Measurements from ENCODE around the gene PSMC4.
"Not testable (repeated sequence)": the region's sequence is repeated elsewhere in the genome, so short reads cannot be mapped to it uniquely, and the experiment has no call there.

PSMC4 gene

DNA sequence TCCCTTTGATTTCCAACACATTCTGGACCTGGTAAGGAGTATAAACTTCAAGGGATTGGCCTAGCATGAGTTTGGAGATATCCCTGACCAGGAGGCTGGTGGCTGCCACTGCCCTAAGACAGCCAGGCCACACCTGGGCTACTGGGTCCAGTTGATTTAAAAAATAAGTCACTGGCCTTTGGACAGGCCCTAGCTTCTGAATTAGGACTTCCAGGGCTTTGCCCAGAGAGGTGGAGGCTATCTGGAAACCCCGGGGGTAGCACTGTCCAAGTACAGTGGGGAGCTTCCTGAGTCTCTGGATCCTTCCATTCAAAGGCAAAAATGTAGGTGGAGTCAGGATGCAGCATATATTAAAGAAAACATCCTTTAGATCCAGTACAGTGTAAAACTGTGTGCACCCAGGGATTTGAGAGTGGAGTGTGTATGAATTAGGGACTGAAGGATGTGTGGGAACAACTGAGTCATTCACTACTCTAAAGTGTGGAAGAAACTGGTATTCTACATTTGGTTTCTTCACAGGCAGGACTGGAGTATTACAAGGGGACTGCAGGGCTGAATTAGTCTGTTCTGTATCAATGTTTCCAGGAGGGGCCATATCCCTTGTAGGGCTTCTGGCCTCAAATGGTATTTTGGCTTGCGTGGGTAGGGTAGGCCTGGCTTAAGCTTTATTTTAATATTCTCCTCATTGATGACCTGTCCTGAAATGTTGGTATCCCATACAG lies 21.8 kb upstream of the PSMC4 start:
- peak; percentile 43 to 44 for ATAC-seq

DNA sequence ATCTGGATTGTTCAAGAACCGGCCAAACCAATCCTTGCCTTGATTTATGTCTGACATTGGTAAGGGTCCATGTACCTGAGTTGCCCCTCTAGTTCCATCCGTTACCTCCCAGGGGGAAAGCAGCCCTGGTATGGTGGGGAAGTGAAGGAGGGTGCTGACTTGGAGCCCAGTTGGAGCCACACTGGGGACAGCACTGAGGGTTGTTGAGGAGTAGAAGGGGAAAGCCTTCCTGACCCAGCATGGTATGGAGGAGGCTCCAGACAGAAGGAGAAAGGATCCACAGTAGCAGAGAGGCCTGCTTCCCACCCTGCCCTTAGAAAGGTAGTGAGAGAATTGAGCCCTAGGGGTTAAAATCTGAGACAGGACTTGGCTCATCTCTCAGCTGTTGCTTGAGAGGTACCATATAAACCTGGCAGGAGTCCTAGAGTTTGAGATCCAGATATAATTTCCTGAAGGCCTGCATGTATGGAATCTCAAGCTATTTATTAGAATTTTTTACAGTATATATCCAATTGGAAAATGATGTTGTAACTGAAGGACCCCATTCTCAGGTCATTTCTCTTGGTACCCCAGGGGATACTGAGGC lies 19.8 kb upstream of the PSMC4 start:
- ATAC-seq = no peak

DNA sequence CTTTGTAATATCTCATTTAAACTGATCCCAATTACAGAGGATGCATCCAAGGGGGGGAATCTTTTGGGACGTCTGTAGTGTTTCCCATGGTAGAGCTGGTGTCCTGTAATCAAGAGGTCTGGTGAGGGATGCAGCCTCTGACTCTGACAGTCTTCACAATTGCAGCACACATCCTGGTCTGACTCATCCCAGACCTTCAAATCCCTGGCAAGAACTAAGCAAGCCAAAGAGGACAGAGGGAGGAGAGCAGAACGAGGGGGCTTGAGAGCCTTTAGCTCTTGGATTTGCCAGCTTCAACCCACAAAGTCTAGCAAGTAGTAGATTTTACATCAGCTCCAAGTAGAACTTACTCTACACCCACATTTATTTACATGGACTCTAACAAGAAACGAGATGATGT lies 19.3 kb upstream of the PSMC4 start:
- peak in 1 of 2 donors; percentile 19 for ATAC-seq

DNA sequence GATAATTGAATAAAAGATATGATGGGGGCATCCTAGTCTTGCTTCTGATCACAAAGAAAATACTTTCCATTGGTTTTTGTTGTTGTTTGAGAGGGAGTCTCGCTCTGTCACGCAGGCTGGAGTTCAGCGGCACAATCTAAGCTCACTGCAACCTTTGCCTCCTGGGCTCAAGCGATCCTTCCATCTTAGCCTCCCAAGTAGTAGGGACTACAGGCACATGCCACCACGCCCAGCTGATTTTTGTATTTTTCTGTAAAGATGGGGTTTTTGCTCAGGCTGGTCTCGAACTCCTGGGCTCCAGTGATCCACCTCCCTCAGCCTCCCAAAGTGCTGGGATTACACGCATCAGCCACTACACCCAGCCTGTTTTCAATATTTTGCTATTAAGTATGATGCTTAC lies 17.1 kb upstream of the PSMC4 start:
- ATAC-seq = no peak

DNA sequence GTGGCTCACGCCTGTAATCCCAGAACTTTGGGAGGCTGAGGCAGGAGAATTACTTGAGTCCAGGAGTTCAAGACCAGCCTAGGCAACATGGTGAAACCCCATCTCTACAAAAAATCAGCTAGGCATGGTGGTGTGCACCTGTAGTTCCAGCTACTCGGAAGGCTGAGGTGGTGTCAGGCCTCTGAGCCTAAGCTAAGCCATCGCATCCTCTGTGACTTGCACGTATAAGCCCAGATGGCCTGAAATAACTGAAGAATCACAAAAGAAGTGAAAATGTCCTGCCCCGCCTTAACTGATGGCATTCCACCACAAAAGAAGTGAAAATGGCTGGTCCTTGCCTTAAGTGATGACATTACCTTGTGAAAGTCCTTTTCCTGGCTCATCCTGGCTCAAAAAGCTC lies 13.1 kb upstream of the PSMC4 start:
- ATAC-seq = not testable (repeated sequence)

DNA sequence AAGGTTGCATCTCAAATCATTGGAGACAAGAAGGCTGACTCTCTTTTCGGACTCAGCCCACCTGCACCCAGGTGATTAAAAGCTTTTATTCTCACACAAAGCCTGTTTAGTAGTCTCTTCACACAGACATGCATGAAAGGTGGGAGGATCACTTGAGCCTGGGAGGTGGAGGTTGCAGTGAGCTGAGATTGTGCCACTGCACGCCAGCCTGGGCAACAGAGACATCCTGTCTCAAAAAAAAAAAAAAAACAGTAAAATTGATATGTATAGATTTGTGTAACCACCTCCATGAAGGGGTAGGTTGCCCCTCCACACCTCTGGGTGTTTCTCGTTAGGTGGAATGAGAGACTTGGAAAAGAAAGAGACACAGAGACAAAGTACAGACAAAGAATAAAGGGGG lies 12.0 kb upstream of the PSMC4 start:
- ATAC-seq = not testable (repeated sequence)

DNA sequence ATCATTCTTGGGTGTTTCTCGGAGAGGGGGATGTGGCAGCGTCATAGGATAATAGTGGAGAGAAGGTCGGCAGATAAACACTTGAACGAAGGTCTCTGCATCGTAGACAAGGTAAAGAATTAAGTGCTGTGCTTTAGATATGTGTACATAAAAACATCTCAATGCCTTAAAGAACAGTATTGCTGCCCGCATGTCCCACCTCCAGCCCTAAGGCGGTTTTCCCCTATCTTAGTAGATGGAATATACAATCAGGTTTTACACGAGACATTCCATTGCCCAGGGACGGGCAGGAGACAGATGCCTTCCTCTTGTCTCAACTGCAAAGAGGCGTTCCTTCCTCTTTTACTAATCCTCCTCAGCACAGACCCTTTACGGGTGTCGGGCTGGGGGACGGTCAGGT lies 11.6 kb upstream of the PSMC4 start:
- not testable (repeated sequence) for ATAC-seq

DNA sequence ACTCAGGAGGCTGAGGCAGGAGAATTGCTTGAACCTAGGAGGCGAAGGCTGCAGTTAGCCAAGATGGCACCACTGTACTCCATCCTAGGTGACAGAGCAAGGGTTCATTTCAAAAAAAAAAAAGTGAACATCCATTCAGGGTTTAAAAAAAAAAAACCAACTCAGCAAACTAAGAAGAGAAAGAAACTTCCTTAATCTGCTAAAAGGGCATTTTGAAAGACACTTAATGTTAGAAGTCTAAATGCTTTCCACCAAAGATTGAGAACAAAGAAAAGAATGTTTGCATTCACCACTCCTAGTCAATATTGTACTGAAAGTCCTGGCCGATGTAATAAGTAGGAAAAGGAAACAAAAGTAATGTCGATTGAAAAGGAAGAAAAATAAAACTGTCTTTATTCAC lies 7.1 kb upstream of the PSMC4 start:
- no peak for ATAC-seq

DNA sequence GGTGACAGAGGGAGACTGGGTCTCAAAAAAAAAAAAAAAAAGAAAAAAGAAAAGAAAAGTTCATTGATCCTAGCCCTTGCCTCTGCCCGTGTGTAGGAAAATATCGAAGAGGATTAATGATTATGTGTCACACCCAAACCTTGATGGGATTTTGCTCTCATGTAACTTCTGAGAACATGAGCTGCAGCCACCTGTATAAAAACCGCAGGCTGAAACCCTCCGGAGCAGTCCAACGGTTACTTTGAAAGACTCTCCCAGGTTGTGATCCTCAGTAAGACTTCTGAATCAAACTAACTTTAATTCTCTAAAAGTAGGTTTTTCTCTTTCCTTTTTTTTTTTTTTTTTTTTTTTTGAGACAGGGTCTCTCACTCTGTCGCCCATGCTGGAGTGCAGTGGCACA lies 4.3 kb upstream of the PSMC4 start:
- no peak for ATAC-seq

DNA sequence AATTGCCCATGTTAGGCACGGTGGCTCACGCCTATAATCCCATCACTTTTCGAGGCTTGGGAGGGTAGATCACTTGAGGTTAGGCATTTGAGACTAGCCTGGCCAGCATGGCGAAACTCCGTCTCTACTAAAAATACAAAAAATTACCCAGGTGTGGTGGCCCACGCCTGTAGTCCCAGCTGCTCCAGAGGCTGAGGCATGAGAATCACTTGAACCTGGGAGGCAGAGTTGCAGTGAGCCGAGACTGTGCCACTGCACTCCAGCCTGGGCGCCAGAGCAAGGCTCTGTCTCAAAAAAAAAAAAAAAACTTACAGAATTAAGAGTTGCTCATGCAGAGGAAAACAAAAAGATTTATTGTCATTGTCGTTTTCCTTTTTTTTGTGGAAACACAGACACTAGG lies 3.4 kb upstream of the PSMC4 start:
- ATAC-seq = no peak

DNA sequence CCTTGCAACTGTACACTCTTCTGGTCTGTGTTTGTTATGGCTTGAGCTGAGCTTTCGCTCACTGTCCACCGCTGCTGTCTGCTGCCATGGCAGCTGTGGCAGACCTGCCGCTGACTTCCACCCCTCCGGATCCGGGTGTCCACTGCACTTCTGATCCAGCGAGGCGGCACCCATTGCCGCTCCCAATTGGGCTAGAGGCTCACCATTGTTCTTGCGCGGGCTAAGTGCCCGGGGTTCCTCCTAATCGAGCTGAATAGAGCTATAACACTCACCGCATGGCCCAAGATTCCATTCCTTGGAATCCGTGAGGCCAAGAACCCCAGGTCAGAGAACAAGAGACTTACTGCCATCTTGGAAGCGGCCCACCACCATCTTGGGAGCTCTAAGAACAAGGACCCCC lies 2.2 kb upstream of the PSMC4 start:
- no peak for ATAC-seq

DNA sequence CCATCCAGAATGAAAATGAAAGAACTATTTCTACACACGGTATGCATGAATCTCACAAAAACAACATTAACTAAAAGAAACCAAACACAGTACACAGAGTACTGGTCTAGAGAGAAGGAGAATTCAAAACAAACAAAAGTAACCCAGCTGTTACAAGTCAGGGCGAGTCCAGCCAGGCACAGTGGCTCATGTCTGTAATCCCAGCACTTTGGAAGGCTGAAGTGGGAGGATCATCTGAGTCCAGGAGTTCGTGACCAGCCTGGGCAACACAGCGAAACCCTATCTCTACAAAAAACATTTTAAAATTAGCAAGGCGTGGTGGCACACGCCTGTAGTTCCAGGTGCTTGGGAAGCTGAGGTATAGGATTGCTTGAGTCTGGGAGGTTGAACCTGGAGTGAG lies 1.7 kb upstream of the PSMC4 start:
- ATAC-seq = peak; percentile 3 to 7

DNA sequence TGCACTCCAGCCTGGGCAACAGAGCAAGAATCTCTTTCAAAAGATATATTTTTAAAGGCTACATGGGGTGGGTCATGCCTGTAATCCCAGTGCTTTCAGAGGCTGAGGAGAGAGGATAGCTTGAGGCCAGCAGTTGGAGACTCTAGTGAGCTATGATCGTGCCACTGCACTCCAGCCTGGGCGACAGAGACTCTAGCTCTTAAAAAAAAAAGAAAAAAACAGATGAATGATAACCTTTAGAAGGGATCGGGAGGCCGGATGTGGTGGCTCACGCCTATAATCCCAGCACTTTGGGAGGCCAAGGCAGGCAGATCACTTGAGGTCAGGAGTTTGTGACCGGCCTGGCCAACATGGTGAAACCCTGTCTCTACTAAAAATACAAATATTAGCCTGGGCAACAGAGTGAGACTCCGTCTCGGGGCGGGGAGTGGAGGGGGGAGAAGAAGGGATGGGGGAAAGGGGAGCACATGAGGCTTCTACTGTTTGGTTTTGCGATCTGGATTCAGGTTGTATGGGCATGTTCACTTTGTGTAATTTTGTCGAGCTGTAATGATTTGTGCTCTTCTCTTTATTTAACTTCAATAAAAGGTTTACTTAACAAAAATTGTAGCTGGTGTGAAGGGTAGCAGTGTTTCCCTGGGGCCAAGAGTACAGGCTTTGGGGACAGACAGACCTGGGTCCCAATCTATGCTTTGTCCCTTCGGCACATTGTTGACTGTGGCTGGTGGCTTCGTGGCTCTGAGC lies 1.1 kb upstream of the PSMC4 start:
- ATAC-seq = no peak

DNA sequence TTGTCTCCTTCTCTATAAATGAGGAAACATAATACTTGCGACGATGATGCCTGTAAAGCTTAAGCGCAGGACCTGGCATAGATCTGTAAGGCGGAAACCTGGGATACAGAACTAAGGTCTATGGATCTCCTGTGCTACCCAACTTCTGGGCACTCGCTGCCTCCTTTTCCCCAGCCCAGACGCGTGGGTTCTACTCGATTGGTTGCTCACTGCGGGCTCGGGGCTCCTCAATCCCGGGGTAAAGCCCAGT lies 615 bp upstream of the PSMC4 start:
- ATAC-seq = peak in 1 of 2 donors; percentile 22

DNA sequence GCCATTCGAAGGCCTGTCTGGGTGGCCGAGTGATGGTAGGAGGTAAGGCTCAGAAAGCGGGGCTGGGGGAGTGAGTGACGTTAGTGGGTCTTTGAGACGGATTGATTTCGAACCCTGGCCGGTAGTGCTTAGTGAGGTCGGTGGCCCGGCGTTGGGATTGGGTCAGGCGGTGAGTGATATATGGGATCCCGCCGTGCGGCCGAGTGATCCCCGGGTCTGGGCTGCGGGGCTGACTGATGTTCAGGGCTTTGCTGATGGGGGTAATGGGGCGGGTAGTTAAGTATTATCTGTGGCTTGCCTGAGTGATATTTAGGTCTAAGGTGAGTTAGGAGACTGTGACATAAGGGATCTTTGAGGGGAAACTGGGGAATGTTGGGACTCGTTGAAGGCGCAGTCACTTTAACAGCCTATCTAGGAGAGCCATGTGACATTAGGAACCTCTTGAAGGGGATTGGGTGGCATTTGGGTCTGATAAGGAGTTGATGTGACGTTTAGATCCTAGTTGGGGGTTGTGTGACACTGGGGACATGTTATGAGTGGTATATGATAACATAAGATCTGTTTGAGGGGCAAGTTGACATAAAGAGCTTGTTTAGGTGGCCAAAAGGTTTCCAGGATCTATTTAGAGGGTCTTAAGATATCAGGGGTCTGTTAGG lies 543 bp downstream of the PSMC4 start:
- ATAC-seq = no peak

DNA sequence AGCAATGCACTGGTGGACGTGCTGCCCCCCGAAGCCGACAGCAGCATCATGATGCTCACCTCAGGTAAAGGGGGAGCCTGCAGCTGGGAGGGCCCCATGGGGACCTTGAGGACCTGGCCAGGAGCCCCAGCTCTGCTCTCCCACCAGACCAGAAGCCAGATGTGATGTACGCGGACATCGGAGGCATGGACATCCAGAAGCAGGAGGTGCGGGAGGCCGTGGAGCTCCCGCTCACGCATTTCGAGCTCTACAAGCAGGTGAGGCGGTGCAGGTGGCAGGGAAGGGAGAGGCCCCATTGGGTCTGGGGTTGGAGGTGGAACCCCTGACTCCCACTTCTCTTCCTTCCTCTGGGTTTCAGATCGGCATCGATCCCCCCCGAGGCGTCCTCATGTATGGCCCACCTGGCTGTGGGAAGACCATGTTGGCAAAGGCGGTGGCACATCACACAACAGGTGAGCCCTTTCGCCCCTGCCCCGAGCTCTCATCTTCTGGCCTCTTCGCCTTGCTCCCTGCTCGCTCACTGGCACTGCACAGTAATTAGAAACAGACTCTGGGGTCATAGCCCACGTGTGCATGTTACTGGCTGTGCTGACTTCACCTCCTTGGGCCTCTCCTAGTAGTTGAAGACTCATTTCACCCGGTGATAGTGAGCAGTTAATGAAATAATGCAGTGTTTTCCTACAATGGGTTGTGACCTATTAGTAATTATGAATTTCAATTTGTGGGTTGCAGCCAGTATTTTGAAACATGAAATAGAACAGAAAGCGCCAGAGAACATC lies 3.6 kb downstream of the PSMC4 start:
- ATAC-seq = no peak

DNA sequence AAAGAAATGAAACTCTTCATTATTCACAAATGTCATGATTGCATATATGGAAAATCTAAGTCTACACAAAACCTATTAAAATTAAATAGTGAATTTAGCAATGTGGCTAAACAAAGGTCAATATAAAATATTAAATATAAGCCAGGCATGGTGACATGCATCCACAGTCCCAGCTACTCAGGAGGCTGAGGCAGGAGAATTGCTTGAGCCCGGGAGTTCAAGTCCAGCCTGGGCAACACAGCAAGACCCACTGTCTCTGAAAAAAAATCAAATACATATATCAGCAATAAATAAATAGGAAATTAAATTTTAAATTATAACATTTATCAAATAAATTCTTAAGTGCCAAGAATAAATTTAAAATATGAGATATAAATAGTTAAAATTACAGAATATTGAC lies 11.9 kb downstream of the PSMC4 start:
- no peak for ATAC-seq

DNA sequence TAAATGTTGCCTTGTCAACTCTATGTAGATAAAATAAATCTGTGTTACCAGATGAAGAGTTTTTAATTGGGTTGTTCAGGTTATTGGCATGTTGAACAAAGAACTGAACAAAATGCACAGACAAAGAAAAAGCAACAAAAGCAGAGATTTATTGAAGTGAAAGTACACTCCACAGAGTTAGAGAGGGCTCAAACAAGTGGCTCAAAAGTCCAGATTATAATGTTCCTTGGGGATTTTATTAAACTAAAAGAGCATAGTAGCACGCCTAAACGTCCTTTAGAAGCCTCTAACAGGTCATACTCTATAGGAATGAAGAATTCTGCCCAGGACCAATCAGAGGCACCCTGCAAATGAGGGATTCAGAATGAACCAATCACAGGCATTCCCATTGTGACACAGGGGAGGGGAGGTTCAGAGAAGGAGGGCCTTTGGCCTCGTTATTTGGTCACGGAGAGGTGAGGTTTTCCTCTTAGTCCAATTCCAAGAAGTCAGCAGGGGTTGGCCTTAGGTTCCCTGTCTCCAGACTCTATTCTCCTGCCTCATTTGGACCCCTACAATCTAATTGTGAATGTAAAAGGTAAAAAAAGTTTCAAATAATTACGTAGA lies 12.8 kb downstream of the PSMC4 start:
- ATAC-seq = no peak

DNA sequence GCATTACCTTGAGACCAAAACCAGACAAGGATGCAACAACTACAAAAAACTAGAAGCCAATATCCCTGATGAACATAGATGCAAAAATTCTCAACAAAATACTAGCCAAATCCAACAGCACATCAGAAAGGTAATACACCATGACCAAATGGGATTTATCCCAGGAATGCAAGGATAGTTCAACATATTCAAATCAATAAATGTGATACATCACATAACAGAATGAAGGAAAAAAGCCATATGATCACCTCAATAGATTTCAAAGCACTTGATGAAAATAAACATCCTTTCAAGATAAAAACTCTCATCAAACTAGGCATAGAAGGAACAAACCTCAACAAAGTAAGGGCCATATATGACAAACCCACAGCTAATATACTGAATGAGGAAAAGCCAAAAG lies 15.7 kb downstream of the PSMC4 start:
- ATAC-seq = no peak

DNA sequence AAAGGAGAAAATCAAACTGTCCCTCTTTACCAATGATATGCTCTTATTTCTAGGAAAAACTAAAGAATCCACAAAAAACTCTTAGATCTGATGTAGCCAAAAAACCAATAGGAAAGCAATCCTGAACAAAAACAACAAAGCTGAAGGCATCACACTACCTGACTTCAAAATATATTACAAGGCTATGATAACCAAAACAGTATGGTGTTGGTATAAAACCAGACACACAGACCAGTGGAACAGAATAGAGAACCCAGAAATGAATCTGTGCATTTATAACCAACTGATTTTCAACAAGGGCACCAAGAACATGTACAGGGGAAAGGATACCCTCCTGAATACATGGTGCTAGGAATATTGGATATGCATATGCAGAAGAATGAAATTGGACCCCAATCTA lies 16.2 kb downstream of the PSMC4 start:
- no peak for ATAC-seq

DNA sequence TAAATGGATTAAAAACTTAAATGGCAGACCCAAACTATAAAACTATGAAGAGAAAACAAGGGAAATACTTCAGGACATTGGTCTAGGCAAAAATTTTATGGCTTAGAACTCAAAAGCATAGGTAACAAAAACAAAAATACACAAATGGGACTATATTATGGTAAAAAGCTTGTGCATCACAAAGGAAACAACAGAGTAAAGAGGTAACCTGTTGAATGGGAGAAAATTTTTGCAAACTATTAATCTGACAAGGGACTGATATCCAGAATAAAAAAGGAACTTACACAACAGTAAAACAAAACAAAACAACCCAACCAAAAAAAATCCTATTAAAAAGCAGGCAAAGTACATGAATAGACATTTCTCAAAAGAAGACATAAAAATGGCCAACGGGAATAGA lies 16.6 kb downstream of the PSMC4 start:
- no peak for ATAC-seq

DNA sequence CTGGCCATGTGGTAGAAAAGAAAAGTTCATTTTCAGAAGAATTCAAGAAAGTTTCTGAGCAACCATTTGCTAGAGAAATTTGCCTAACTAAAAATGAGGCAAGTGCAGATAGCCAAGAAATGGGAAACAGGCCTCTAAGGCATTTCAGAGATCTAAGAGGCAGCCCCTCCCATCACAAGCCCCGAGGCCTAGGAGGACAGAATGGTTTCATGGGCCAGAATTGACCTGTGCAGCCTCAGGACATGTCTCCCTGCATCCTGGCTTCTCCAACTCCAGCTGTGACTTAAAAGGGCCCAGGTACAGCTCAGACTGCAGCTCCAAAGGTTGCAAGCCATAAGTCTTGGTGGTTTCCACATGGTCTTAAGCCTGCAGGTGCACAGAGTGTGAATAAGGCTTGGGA lies 22.6 kb downstream of the PSMC4 start:
- no peak for ATAC-seq

DNA sequence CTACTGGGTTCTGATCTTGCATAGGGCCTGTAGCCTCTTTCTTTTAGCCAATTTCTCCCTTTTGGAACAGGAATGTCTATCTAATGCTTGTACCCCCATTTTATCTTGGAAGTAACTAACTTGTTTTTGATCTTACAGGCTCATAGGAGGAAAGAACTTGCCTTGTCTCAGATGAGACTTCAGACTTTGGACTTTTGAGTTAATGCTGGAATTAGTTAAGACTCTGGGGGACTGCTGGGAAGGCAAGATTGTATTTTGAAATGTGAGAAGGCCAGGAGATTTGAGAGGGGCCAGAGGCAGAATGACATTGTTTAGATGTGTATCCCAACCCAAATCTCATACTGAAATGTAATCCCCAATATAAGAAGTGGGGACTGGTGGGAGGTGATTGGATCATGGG lies 23.4 kb downstream of the PSMC4 start:
- no peak for ATAC-seq
